GM19035 (cell line): ENCODE data around the gene TAF4B.
"Not testable (repeated sequence)": the region's sequence is repeated elsewhere in the genome, so short reads cannot be mapped to it uniquely, and the experiment has no call there.

Experiments used
- ATAC-seq: cut with Tn5 transposase; IDR thresholded peaks from one replicate; pipeline ENCODE4 v1.9.1; 2021; ENCODE audit not compliant: unreplicated experiment

TAF4B gene

DNA sequence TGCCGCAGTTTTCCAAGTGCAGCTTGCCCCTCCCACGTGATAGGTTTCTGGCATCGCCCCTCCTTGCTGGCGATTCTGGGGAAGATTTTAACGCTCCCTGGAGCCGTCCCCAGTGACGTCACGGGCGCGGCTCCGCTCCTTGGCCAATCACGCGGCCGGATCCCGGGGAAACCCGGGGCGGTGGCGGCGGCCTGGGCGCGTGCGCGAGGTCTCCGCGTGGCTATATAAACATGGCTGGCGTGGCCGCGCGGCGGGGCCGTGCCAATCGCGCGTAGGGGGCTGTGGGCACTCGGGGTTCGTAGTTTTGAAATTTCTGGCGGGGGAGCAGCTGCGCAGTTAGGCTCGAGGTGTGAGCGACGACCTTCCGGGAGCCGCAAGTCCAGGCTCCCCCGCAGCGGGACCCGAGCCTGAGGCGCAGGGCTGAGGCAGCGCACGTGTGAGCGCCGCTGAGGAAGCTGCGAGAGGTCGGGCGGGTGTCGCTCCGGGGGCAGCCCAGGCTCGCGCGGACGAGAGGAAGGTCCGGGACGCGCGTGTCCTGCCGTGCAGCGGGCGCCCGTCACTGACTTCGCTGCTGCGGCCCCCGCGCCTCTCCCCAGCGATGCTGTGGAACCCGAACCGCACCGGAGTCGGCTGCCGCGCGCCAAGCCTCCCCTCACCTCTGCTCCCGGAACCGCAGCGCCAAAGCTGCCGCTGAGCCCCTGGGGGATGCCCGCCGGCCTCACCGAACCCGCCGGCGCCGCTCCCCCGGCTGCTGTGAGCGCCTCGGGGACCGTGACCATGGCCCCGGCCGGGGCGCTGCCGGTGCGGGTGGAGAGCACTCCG, at the start of gene TAF4B:
Gene TAF4B (plus strand): TSS at position 217 of the 822 bp plus-strand sequence. CDS start 489 bp downstream, at position 706.
- ATAC-seq = peak; percentile 79

GRCh38 chr18:26181343-26181826, 44.9 kb upstream of the TAF4B start:
- peak; percentile 70 for ATAC-seq

DNA sequence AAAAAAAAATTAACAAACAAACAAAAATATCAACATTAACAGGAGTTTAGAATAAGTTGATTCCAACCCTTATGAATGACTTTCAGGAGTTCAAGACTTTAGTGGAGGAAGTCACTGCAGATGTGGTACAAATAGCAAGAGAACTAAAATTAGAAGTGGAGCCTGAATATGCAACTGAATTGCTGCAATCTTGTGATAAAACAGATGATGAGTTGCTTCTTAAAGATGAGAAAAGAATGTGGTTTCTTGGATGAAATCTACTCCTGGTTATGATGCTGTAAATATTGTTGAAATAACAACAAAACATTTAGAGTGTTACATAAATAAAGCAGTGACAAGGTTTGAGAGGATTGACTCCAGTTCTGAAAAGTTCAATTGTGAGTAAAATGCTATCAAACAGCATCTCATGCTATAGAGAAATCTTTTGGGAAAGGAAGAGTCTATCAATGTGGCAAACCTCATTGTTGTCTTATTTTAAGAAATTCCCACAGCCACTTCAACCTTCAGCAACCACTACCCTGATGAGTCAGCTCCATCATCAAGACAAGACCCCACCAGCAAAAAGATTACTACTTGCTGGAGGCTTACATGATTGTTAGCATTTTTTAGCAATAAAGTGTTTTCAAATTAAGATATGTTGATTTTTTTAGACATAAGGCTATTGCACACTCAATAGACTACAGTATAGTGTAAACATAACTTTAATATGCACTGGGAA, 42.7 kb upstream of the TAF4B start:
- no peak for ATAC-seq

- ATAC-seq = no peak
Measured at GRCh38 chr18:26185267-26185666, 41.0 kb upstream of the TAF4B start.

- peak; percentile 88 for ATAC-seq
Measured at GRCh38 chr18:26190506-26190905, 35.7 kb upstream of the TAF4B start.

DNA sequence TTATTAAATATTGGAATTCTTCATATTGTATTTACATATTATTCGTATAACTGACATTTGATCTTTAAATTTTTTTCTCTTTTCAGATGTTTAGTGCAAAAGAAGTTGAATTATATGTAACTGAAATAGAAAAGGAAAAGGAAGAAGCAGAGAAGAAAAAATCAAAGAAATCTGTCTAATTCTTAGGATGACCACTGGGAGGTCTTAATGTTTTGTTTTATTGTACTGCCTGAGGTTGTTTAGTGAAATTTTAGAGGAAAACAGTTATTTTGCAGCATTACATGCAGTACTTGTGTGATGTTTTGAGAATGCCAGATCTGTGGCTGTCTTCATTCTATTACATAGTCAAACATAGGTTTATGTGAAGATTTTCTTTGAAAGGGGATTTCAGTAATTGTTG, 34.0 kb upstream of the TAF4B start:
- ATAC-seq = no peak

DNA sequence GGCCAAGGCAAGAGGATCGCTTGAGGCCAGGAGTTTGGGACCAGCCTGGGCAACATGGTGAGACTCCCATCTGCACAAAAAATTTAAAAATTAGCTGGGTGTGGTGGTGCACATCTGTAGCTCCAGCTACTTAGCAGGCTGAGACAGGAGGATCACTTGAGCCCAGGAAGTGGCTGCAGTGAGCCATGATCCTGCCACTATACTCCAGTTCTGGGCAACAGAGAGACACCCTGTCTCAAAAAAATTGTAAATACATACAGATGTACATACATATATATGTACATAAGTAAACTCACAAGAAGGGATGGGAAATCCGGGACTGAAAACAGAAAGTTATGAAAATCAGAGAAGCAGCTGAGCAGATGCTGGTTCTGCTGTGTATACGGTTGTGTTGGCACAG, 29.6 kb upstream of the TAF4B start:
- no peak for ATAC-seq

GRCh38 chr18:26202001-26202400, 24.2 kb upstream of the TAF4B start:
- not testable (repeated sequence) for ATAC-seq

- no peak for ATAC-seq
Measured at GRCh38 chr18:26205318-26205717, 20.9 kb upstream of the TAF4B start.

- ATAC-seq = no peak
Measured at GRCh38 chr18:26206488-26206887, 19.8 kb upstream of the TAF4B start.

- no peak for ATAC-seq
Measured at GRCh38 chr18:26207937-26208336, 18.3 kb upstream of the TAF4B start.

DNA sequence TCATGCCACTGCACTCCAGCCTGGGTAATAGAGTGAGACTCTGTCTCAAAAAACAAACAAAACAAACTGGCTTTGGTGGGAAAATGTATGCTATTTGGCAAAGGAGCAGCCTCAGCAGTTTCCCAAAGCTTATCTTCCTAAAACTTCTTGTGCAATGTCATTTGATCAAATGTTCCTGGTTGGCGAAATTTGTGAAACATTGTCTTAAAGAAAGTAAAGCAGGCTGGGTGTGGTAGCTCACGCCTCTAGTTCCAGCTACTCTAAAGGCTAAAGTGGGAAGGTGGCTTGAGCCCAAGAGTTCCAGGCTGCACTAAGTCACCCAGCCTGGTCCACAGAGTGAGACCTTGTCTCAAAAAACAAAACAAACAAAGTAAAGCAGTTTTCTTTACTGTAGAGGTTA, 17.3 kb upstream of the TAF4B start:
- ATAC-seq = no peak

DNA sequence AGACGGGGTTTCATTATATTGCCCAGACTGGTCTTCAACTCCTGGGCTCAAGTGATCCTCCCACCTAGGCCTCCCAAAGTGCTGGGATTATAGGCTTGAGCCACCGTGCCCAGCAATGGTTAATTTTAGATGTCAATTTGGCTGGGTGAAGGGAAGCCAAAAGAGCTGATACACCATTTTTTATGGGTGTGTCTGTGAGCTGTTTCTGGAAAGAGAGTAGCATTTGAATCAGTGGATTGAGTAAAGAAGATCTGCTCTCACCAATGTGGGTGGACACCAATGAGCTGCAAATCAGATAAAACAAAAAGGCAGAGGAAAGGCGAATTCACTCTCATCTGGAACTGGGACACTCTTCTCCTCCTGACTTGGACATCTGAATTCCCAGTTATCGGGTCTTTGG, 16.1 kb upstream of the TAF4B start:
- ATAC-seq = no peak

DNA sequence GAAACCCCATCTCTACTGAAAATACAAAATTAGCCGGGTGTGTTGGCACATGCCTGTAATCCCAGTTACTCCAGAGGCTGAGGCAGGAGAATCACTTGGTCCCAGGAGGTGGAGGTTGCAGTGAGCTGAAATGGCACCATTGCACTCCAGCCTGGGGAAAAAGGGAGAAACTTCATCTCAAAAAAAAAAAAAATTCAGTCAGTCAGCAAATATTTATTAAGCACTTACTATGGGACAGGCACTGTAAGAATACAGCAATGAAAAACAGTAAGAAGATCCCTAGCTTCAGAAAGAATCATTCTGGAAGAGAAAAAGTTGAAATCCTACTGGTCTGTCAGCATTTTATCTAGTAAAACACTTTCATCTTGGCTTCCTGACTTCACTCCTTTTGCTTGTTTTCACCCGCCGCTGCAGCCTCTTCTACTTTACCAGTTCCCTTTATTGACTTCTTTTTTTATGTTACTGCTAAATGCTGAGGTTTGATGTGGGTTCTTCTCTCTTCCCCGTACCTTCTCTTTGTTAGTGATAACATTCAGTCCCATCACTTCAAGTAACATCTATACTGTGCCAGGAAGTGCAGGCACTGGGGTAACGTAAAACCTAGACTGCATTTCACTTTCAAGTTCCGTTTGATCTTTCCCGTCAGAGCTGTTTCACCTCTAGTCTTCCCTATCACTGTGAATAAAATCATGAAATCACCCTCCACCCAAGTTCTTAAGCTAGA, 10.8 kb upstream of the TAF4B start:
- ATAC-seq = peak; percentile 97

GRCh38 chr18:26225022-26225693, 1.1 kb upstream of the TAF4B start:
- no peak for ATAC-seq

- no peak for ATAC-seq
Measured at GRCh38 chr18:26225915-26226228, 373 bp upstream of the TAF4B start.

DNA sequence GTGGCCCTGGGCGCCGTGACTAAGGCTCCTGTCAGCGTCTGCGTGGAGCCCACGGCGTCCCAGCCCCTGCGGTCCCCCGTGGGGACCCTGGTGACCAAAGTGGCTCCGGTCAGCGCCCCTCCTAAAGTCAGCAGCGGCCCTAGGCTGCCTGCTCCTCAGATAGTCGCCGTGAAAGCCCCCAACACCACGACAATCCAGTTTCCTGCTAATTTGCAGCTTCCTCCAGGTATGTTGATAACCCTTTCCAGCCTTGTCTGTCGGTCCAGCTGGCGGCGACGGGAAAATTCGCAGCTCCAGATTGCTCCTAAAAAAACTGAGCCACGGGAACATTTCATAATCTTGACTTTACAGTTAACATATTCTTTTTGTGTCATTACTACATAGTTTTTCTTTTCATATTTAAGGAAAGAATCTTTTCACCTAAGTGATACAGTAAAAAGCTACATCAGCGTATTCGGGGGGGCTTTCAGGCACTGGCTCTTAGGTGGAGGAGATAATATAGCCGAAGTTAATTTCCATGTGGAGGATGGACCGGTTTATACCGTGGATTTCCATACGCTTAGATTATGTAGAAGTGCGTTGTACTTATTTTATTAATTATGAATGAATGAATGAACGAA, 916 bp downstream of the TAF4B start:
- ATAC-seq = no peak

- no peak for ATAC-seq
Measured at GRCh38 chr18:26228562-26229260, 2.5 kb downstream of the TAF4B start.

DNA sequence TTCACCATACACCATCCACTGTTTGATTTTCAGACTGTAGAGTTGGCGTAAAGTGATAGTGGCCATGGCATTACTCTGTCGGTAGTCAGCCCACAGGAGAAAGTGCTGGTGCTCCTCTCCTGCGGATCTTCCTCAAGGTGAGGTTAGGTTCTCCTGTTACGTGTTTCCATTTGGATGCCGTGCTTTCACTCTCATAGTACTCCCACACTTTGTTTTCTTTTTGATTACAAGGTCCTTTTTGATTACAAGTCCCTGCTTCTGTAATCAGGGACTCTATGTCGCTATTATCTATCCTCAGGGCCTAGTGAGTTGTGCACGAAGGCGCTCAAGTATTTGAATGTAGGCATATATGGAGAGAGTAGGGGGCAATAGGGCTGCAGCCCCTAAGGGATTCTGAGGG, 4.3 kb downstream of the TAF4B start:
- ATAC-seq = no peak

DNA sequence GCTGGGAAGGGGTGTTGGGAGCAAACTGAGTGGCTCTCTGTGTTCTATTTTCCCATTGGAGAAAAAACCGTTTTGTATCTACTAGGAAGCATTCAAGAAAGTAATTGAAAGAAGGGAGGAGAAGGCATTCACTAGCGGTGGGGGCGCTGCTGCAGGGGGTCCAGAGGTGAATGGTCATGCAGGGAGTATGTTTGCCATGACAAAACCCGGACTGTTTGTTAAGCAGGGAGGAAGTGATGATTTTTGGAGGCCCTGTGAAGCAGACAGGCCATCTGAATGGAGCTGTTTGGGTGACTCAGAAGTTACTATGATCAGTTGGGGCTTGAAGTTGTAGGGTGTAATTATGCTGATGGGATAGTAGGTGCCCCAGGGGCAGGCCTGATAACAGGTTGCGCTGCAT, 7.0 kb downstream of the TAF4B start:
- no peak for ATAC-seq
